ENCODE measurements around the gene RHEB. TPM values are rescaled to one million over a fixed set of nuclear protein-coding genes. Genes with fewer than 3 reads are reported as not detected.

The RHEB gene
- total RNA-seq, 4 donors from 2014 or later = 41.2 to 64.4 (median 53.5) TPM

GRCh38 chr7:151511270-151511669, 8.4 kb downstream of the RHEB start:
- intact Hi-C loops (cut with DNase I; ENCODE audit: low total_unique reads) = no loop called here
- DNase-seq (ENCODE audit: low spot score in 2 of 2) = no peak
- 89 to 93% methylated on average over 4 of the region's 4 CpGs for WGBS, 2 donors

DNA sequence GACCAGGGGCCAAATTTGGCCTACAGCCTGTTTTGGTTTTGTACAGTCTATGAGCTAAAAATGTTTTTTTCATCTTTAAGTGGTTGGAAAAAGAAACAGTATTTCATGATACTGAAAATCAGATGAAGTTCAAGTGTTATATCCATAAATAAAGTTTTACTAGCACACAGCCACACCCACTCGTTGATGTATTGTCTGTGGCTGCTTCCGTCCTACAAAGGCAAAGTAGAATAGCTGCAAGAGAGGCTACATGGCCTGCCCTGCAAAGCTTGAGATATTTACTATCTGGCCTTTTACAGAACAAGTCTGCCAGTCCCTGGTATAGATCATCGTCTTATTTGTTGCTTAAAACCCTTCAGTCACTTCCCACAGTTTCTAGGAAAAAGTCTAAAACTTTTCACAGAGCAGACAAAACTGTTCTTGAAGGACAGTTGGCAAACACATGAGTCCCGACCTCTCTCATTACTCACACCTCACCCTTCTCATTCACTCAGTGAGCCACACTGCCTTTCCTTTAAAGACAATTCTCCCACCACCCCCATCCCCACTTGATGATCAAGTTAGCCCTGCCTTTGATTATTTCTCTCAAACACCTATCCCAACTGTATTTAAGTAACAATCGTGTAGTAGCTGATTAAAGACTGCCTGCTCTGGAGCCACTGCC, 9.9 kb downstream of the RHEB start:
- no peak overlapping the region for H3K4me3 ChIP-seq (ENCODE audit: low read depth, poor library complexity, severe bottlenecking)
- intact Hi-C loops (cut with DNase I; ENCODE audit: low total_unique reads) = no loop called here
- 81 to 83% methylated on average over 5 of the region's 5 CpGs for WGBS, 2 donors
- no peak for DNase-seq (ENCODE audit: low spot score in 2 of 2)
- TF ChIP-seq POLR2A (IDR thresholded peaks at IDR 0.05) (no peak), CTCF (IDR thresholded peaks at IDR 0.05) (no peak)

More at GRCh38 chr7:151511270-151511669, 8.4 kb downstream of the RHEB start:
- no peak overlapping the region for H3K4me3 ChIP-seq (ENCODE audit: low read depth, poor library complexity, severe bottlenecking)
- TF ChIP-seq CTCF (IDR thresholded peaks at IDR 0.05) (no peak), POLR2A (IDR thresholded peaks at IDR 0.05) (no peak)

GRCh38 chr7:151508991-151509390, 10.7 kb downstream of the RHEB start:
- intact Hi-C loops (cut with DNase I; ENCODE audit: low total_unique reads) = no loop called here
- TF ChIP-seq CTCF (IDR thresholded peaks at IDR 0.05) = no peak
- no peak for TF ChIP-seq POLR2A (IDR thresholded peaks at IDR 0.05)
- H3K4me3 ChIP-seq (ENCODE audit: low read depth, poor library complexity, severe bottlenecking) = no peak overlapping the region
- no peak for DNase-seq (ENCODE audit: low spot score in 2 of 2)
- WGBS, 2 donors = 91 to 92% methylated on average over 6 of the region's 6 CpGs

GRCh38 chr7:151507806-151508205, 11.9 kb downstream of the RHEB start:
- 71 to 79% methylated on average over 2 of the region's 2 CpGs for WGBS, 2 donors
- intact Hi-C loops (cut with DNase I; ENCODE audit: low total_unique reads) = no loop called here
- no peak for DNase-seq (ENCODE audit: low spot score in 2 of 2)

DNA sequence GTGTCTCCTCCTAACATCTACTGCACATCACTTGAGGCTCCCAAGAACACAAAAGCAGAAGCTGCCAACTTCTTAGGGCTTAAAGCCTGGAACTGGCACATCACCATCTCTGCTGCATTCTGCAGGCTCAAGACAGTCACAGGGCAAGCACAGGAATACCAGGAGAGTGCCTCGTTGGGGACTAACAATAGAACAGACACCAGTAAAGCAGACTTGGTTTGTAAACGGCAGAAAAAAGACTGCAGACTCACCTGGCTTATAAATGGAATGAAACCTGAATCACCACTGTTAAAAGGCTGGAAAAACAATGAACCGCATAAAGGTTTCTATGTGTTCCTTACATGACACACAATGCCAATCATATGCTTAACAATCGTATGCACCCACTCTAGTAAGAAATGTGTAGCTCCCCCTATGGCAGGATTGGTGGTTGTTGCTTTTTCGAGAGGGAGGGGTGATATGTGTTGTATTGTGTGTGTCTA, 12.8 kb downstream of the RHEB start:
- H3K4me3 ChIP-seq (ENCODE audit: low read depth, poor library complexity, severe bottlenecking) = no peak overlapping the region
- TF ChIP-seq CTCF (IDR thresholded peaks at IDR 0.05) (no peak), POLR2A (IDR thresholded peaks at IDR 0.05) (no peak)
- WGBS, 2 donors = 47 to 52% methylated on average over 5 of the region's 5 CpGs
- intact Hi-C loops (cut with DNase I; ENCODE audit: low total_unique reads) = no loop called here
- no peak for DNase-seq (ENCODE audit: low spot score in 2 of 2)

More at GRCh38 chr7:151507806-151508205, 11.9 kb downstream of the RHEB start:
- no peak overlapping the region for H3K4me3 ChIP-seq (ENCODE audit: low read depth, poor library complexity, severe bottlenecking)
- TF ChIP-seq CTCF (IDR thresholded peaks at IDR 0.05) = no peak
